Pancreas (tissue), 10 donors: ENCODE data around the gene EEF1A2. TPM values are rescaled to one million over a fixed set of nuclear protein-coding genes. Genes with fewer than 3 reads are reported as not detected.

Experiments
- ATAC-seq, 4 donors: fragments of 200-7000 bp; cut with Tn5 transposase; one replicate each; pipeline versions ENCODE4 v1.8.0 to v1.9.1; 2020; ENCODE audit warnings: mild to moderate bottlenecking in 4 of 4, moderate library complexity in 4 of 4
- DNase-seq, 6 donors: peaks; one replicate each; pipeline ENCODE4 v3.0.0-alpha.2; 2020
- FAIRE-seq: peaks from 2 replicates; lab custom pipeline; 2012; peaks lifted over from hg19 to GRCh38; lab: Jason Lieb, UNC
- H3K27ac ChIP-seq, 4 donors: fragments of 200-600 bp; sonication (generic); 1 replicate in 3 of 4; 2 replicates in 1 of 4; pipeline versions ENCODE4 v1.5.0 to v1.8.0; 2020
- H3K27me3 ChIP-seq, 4 donors: fragments of 200-600 bp; one replicate each; pipeline ENCODE4 v1.8.0; 2021
- H3K36me3 ChIP-seq, 3 donors: fragments of 200-600 bp; sonication (generic) in 1 of 3; one replicate each; pipeline versions ENCODE4 v1.5.0 to v1.8.0; 2020 to 2021
- H3K4me1 ChIP-seq, 3 donors: fragments of 200-600 bp; one replicate each; pipeline ENCODE4 v1.8.0; 2021
- H3K4me3 ChIP-seq, 4 donors: fragments of 200-600 bp; sonication (generic) in 2 of 4; one replicate each; pipeline versions ENCODE4 v1.5.0 to v1.8.0; 2020 to 2021
- H3K9me3 ChIP-seq, 4 donors: fragments of 200-600 bp; one replicate each; pipeline ENCODE4 v1.8.0; 2021
- WGBS, 2 donors: extraction: QIAGEN DNeasy Blood & Tissue Kit; methylation state at CpG; one replicate each; pipeline ENCODE4 v1.1.7; 2013; 5-methylcytosine and 5-hydroxymethylcytosine counted together
- intact Hi-C, 3 donors: fragments of 100-400 bp; cut with DNase I; formaldehyde crosslinking; loops; one replicate each; pipeline versions ENCODE4 v1.11.1 to v1.14.2; 2022
- polyA plus RNA-seq, 2 donors: library from polyadenylated mRNA; stranded (reverse); fragments of 200-250 nt; gene quantifications; one replicate each; pipeline ENCODE4 v1.2.3, GENCODE V29; 2013
- total RNA-seq, 6 donors: library from RNA; stranded (reverse); fragmentation: NEBNext Ultra II Directional in 4 of 6; extraction: Animal tissue kit (Norgen Biotek cat#: 25700) in 4 of 6; gene quantifications; one replicate each; pipeline versions ENCODE4 v1.2.1 to v1.2.4, GENCODE V29; 2021 to 2023
- TF ChIP-seq, protein P1 (sequence below), 4 donors: fragments of 200-600 bp; sonication (generic) in 3 of 4; IDR thresholded peaks; one replicate each; pipeline versions ENCODE4 v1.5.0 to v1.8.0; 2021; ENCODE audit warnings: antibody characterized with exemption in 4 of 4
- donor health status: healthy with polysubstance abuse.
- donor health status: DM: no; HTN: no; CAD: no; lungs with moderate emphysema.
- donor health status: DM: no; HTN: no; CAD: no.
- donor health status: control.
- donor health status: control.
- donor health status: Bipolar disorder and iron deficiency.
- donor health status: DM: yes; HTN: yes; CAD: no.
- donor health status: DM: no; HTN: no; CAD: no.
- donor health status: DM: no; HTN: no; CAD: no.
- donor health status: DM: yes; HTN: yes; CAD: no.

The EEF1A2 gene
- total and polyA plus RNA-seq, 8 donors: 5.0 to 86.9 (median 19.7) TPM

DNA sequence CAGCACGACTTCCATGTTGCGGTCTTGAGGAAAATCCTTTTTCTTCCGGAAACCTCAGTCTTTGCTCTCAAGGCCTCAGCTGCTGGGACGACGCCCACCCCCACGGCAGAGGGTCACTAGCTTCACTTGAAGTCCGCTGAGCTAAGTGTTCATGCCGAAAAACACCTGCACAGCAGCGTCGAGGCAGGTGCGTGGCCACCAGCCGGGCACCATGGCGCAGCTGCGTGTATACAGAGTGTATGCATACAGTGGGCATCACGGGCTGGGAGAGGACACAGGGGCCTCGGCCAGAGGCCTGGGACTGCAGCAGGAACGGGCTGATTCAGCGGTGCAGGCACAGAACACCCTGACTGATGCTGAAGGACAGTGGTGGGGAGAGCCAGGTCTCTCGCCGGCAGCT is 46.5 kb downstream of the EEF1A2 start:
- TF ChIP-seq, protein P1, sequence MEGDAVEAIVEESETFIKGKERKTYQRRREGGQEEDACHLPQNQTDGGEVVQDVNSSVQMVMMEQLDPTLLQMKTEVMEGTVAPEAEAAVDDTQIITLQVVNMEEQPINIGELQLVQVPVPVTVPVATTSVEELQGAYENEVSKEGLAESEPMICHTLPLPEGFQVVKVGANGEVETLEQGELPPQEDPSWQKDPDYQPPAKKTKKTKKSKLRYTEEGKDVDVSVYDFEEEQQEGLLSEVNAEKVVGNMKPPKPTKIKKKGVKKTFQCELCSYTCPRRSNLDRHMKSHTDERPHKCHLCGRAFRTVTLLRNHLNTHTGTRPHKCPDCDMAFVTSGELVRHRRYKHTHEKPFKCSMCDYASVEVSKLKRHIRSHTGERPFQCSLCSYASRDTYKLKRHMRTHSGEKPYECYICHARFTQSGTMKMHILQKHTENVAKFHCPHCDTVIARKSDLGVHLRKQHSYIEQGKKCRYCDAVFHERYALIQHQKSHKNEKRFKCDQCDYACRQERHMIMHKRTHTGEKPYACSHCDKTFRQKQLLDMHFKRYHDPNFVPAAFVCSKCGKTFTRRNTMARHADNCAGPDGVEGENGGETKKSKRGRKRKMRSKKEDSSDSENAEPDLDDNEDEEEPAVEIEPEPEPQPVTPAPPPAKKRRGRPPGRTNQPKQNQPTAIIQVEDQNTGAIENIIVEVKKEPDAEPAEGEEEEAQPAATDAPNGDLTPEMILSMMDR (IDR thresholded peaks at IDR 0.05): no peak
- Histone ChIP-seq H3K9me3 (no peaks in the 10 kb centered on the region), H3K27ac (no peak overlapping the region), H3K36me3 (no peaks in the 10 kb centered on the region), H3K4me1 (no peaks in the 10 kb centered on the region), H3K4me3 (no peak overlapping the region), H3K27me3 (peaks cover 0 to 11% (median 1%) of the 10 kb centered on the region in 4 donors)
- ATAC-seq (no peak), DNase-seq (no peak), FAIRE-seq (no peak)
- intact Hi-C loops: no loop called here
- 59 to 71% methylated on average over 18 to 20 of the region's 20 CpGs for WGBS, 2 donors

DNA sequence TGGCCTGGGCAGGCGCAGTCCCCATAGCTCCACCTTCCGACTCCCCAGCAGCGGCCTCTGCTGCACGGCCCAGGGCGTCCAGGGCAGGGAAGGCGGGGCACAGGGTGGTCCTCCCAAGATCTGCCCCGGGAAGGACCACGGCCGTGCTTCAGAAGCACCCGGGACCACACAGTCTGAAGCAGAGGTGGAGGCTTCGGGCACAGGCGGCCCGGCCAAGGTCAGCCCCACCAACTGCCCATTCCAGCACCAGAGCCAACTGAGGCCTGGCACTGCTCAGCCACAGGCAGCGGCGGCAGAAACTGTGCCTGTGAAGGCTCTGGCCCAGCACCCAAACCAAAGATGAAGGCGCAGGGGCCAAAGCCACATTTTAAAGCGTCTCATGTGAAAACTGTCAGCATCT is 47.1 kb downstream of the EEF1A2 start:
- TF ChIP-seq, protein P1 (IDR thresholded peaks at IDR 0.05): no peak
- DNase-seq: no peak
- no peak for FAIRE-seq
- H3K27me3 ChIP-seq: peaks cover 0 to 11% (median 1%) of the 10 kb centered on the region in 4 donors
- intact Hi-C loops: no loop called here
- H3K4me1 ChIP-seq: no peaks in the 10 kb centered on the region
- no peaks in the 10 kb centered on the region for H3K9me3 ChIP-seq
- H3K4me3 ChIP-seq: no peak overlapping the region
- no peak for ATAC-seq
- H3K36me3 ChIP-seq: no peaks in the 10 kb centered on the region
- WGBS, 2 donors: 65 to 71% methylated on average over 16 to 17 of the region's 17 CpGs
- no peak overlapping the region for H3K27ac ChIP-seq

DNA sequence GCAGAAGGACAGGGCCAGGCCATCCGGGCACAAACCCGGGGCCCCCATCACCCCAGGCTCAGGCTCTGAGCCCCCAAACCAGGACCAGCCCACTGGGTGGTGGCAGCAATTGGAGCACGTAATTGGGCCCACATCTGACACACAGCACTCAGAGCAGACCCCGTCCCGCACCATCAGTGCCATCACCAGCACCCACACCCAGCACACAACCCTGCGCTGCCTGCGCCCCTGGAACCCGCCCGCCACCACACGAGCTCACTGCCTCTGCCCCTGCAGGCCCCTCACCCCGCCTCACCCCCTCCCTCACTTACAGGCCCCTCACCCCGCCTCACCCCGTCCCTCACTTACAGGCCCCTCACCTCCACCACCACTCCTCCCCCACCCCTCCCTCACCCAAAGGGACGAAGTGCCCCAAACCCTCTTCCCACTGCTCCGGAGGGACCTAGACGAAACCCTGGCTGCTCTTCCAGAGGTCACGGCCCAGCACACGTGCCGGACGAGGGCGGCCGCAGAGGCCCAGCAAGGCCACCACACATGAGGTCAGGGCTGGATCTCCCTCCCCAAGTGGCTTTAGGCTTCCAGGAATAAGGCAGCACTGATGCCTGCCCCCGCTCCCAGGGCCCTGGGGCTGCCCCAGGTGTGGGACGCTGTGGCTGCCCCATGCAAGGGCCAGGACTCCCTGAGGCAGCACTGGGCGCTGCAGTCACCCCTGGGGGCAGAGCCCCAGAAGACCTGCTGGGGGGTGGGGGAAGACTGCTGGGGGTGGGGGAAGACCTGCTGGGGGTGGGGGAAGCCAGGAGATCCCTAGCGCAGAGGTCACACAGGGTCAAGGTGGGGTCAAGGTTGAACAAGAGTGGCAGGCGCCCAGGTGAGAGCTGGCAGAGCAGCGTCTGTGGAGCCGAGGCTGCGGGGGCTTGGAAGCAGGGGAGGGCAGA is 48.8 kb downstream of the EEF1A2 start:
- FAIRE-seq (no peak), ATAC-seq (no peak)
- 55 to 69% methylated on average over 27 to 30 of the region's 30 CpGs for WGBS, 2 donors

DNA sequence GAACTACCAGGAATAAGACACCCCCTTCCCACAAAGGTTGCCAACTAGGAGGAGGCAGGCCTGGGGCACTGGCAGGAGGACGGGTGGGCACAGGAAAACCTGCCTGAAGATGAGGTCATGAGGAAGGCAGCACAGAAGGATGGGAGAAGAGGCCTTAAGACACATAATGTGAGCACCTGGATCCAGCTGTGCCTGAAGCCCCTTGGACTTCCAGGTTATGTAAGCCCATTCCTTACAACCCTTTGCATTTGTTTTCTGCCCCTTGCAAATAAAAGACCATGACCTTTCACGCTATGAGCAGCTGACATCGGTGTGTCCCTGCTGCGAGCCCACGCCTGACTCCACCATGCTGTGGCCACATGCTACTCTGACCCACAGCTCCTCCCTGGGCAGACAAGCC is 49.9 kb downstream of the EEF1A2 start:
- Histone ChIP-seq H3K4me3 (no peak overlapping the region), H3K4me1 (no peaks in the 10 kb centered on the region), H3K27ac (no peak overlapping the region), H3K27me3 (peaks cover 0 to 3% (median 1%) of the 10 kb centered on the region in 4 donors), H3K36me3 (no peaks in the 10 kb centered on the region), H3K9me3 (no peaks in the 10 kb centered on the region)
- WGBS, 2 donors: 75 to 82% methylated on average over 5 of the region's 5 CpGs
- intact Hi-C loops: no loop called here
- no peak for DNase-seq
- no peak for FAIRE-seq
- TF ChIP-seq, protein P1 (IDR thresholded peaks at IDR 0.05): no peak
- no peak for ATAC-seq

More for the DNA sequence above, 48.8 kb downstream of the EEF1A2 start:
- Histone ChIP-seq H3K36me3 (no peaks in the 10 kb centered on the region), H3K27me3 (peaks cover 0 to 11% (median 1%) of the 10 kb centered on the region in 4 donors), H3K4me3 (no peak overlapping the region), H3K9me3 (no peaks in the 10 kb centered on the region), H3K27ac (no peak overlapping the region), H3K4me1 (no peaks in the 10 kb centered on the region)
- DNase-seq: no peak
- TF ChIP-seq, protein P1 (IDR thresholded peaks at IDR 0.05): no peak
- intact Hi-C loops: no loop called here

DNA sequence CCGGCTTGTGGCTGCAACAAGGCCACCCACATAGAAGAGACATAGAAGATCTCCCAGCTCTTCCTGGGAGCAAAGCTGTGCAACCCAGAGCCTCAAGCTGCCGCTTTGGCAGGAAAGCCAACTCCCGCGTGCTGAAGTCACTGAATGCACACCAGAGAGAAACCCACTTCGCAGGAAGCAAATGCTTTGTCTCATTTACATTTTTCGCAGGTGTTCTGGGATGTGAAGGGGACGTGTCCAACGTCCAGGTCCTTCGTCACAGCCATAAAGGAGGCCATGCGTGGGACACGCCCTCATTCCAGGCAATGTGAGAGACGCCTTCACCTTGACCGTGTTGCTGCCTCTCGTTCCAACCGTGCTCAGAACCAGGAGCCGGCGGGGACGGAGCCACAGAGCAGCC is 50.9 kb downstream of the EEF1A2 start:
- H3K4me1 ChIP-seq: no peaks in the 10 kb centered on the region
- H3K36me3 ChIP-seq: no peaks in the 10 kb centered on the region
- H3K4me3 ChIP-seq: no peak overlapping the region
- 29 to 30% methylated on average over 18 of the region's 18 CpGs for WGBS, 2 donors
- DNase-seq (no peak), FAIRE-seq (no peak), ATAC-seq (no peak)
- no peaks in the 10 kb centered on the region for H3K9me3 ChIP-seq
- TF ChIP-seq, protein P1 (IDR thresholded peaks at IDR 0.05): no peak
- no peak overlapping the region for H3K27ac ChIP-seq
- H3K27me3 ChIP-seq: peaks cover 0 to 3% (median 0%) of the 10 kb centered on the region in 4 donors
- intact Hi-C loops: no loop called here
